ENCODE measurements around the gene BRAP.
"Not testable (repeated sequence)": the region's sequence is repeated elsewhere in the genome, so short reads cannot be mapped to it uniquely, and the experiment has no call there.

The BRAP gene

GRCh38 chr12:111672822-111673381 is 12.9 kb downstream of the BRAP start:
- no peak for FAIRE-seq

GRCh38 chr12:111664961-111665865 is 20.5 kb downstream of the BRAP start:
- FAIRE-seq: no peak

- no peak for FAIRE-seq
Observed at GRCh38 chr12:111664499-111664898, 21.3 kb downstream of the BRAP start.

GRCh38 chr12:111656016-111656415 is 29.7 kb downstream of the BRAP start:
- no peak for FAIRE-seq

DNA sequence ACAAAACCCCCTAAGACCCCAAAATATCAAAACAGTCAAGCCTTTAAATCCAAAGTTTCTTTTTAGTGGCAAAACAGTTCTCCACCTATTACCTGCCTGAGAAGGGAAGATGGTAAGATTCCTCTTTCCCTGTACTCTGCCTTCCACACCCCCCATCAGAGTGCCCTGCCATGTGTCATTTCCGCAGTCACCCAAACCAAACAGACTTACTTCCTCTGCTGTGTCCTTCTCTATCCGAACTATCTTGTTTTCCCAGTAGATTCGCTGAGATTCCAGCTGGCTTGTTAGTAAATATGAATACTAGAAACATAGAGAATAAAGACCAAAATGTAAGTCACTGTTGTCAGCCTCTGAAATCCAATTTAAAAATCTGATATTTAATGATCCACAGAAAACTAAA is 30.4 kb downstream of the BRAP start:
- FAIRE-seq: no peak

- no peak for FAIRE-seq
Observed at GRCh38 chr12:111653596-111653995, 32.2 kb downstream of the BRAP start.

- not testable (repeated sequence) for FAIRE-seq
Observed at GRCh38 chr12:111652530-111652929, 33.2 kb downstream of the BRAP start.

- FAIRE-seq: no peak
Observed at GRCh38 chr12:111650912-111651311, 34.8 kb downstream of the BRAP start.

- FAIRE-seq: no peak
Observed at GRCh38 chr12:111645433-111645832, 40.3 kb downstream of the BRAP start.

GRCh38 chr12:111643427-111643826 is 42.3 kb downstream of the BRAP start:
- no peak for FAIRE-seq

DNA sequence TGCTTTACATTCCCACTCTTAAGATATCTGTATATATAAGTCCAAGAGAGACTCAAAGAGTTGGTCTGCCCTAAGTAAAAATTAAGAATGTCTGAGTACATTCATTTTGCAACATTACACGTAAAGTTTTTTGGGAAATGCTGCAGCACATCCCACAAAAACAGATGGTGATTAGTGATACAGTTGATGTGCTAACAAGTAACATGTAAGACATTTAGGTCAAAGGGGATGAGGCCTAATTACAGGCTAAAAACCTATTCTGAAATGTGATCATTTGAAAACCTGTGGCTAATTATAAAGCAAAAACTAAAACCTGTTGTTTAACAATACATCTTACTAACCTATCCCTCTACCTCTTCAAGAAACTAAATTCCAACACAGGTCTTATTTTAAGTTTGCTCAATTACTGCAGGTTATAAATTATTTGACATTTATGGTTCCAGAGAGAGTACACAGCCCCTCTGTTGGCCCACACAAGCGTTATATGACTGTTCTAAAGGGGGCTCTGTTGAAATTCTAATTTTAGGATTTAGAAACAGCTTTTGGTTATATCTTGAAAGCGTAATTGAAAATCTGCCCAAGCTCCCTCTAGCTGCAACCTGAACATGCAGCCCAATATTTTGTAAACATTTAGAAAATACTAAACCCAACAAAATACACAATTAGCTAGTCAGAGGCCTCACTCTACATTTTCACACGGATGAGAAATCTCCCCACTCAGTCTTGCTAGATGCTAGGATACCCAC is 42.9 kb downstream of the BRAP start:
- FAIRE-seq: no peak

DNA sequence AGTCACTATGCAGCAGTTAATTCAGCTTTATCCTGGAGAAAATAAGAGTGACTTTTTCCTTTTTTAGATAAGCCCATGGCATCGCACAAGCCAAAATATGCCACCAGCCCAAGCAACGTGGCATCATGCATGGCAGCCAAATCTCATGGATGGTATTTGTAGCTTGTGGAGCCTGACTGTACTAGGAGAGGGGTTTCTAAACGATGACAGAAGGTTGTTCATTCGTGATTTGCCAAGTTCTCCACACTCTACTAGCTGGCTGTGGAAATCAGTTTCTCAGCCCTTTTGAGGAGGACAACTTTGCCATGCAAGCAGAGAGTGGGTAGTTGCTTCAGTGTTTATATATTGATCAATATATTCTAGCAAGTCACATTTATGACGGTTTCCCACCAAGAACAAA is 45.2 kb downstream of the BRAP start:
- no peak for FAIRE-seq

GRCh38 chr12:111638556-111638955 is 47.2 kb downstream of the BRAP start:
- no peak for FAIRE-seq

DNA sequence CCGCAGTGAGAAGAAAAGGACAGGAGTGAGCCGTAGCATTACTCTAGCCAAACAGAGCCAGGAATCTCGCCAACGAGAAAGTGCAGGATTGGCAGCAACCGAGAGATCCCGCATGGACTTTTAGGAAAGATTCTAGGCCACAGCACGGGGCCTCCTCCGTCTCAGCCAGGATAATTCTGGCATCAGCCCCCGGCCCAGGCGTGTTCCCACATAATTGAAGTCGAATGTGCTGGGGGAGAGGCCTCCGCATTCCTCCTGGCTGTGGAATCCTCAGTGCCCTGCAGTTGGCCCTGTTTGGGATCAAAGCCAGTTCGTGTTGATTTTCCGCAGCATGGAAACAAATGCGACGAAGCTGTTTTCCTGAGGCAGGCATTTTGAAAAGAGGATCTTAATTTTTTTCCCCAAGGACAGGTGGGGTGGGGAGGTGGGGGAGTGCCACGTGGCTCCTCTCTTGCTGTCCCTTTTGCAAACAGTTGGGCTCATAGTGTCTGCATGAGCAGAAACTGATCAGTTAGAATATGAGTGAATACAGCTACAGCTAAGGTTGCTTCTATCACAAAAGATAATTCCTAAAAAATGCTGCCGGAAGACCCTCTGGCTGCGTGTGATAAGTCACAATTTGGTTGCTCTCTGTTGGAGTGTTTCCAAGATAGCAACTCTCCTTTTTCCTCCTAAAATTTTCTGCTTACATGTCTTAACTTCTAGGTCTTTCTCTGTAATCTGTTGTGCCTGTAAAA is 49.4 kb downstream of the BRAP start:
- no peak for FAIRE-seq

- FAIRE-seq: no peak
Observed at GRCh38 chr12:111635524-111635923, 50.2 kb downstream of the BRAP start.

- FAIRE-seq: no peak
Observed at GRCh38 chr12:111628505-111629260, 57.1 kb downstream of the BRAP start.

DNA sequence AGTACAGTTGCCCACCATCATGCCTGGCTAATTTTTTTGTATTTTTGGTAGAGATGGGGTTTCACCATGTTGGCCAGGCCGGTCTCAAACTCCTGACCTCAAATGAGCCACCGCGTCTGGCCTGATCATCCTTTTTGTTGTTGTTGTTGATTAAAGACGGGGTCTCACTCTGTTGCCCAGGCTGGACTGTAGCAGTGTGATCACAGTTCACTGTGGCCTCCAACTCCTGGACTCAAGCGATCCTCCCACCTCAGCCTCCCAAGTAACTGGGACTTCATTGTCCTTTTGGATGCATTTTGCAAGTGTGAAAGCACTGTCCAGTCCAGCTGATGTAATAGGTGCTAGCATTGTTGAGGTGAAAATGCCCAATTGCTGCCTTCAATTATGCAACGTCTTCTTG is 59.5 kb downstream of the BRAP start:
- no peak for FAIRE-seq

DNA sequence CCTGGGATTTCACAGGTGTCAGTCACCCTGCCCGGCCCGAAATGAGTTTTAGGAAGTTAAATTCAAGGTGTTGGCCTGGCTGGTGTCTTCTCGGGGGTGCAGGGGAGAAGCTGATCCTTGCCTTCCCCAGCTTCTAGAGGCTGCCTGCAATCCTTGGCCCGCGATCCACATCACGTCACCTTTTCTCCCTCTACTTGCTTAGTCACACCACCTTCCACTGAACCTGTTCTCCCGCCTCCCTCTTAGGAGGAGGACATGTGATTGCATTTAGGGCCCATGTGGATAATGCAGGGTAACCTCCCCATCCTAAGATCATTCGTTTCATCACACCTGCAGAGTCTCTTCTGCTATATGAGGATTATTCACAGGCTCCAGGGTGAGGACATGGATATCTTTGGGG is 61.2 kb downstream of the BRAP start:
- FAIRE-seq: no peak

- not testable (repeated sequence) for FAIRE-seq
Observed at GRCh38 chr12:111617841-111618240, 67.9 kb downstream of the BRAP start.

- FAIRE-seq: no peak
Observed at GRCh38 chr12:111616177-111616623, 69.6 kb downstream of the BRAP start.

DNA sequence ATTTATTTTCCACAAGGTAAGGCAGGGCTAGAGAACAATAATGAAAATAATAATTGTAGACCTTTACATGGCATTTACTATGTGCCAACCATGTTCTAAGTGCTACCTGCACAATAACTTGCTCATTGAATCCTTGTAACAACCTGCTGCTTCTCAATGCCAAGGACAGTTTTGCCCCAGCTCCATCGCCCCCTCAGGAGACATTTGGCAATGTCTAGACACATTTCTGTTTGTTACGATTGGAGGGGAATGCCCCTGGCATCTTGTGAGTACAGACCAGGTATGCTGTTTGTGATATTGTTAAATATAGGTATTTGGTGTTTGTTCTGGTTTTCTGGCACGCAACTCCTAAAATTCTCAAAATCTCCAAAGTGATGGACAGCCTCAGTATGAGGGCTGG is 78.5 kb downstream of the BRAP start:
- no peak for FAIRE-seq

DNA sequence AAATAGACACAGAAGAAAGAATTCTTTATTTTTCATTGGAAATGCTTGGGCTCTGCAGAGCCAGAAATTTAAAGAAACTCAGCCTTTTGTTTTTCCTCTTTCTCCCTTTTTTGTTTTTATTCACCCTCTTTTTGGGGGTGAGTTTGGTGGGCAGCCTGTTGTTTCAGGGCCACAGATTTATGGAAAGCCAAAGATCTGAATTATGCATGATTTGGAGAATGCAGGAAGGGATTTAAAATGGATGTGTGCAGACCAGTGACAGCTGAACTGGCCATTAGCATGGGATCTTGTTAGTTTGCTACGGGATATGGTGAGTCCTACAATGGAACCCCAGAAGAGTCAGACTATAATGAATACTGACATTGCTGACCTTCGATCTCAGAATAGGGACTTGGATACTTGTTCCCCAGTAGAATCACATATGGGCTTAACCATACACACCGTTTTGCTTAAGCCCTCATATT is 79.0 kb downstream of the BRAP start:
- FAIRE-seq: no peak
